ENCODE data around the gene CLASRP. TPM values are rescaled to one million over a fixed set of nuclear protein-coding genes. Genes with fewer than 3 reads are reported as not detected.

Gene CLASRP
- total RNA-seq, 2 donors from 2014 or later: 53.5 to 82.6 TPM

DNA sequence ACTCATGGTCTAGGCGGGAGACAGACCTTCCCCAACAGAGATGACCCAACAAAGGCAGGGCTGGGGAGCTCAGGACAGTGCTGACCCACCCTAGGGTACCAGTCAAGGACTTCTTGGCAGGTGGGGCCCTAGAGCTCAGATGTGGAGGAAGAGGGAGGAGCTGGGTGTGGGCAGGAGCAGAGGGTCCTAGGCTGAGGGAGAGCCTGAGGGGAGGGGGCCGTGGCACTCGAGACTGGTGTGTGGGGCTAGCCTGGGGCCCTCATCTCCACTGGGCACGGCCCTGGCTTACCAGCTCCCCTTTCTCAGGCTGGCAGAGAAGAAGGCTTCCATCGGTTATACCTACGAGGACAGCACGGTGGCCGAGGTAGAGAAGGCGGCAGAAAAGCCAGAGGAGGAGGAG lies 18.6 kb downstream of the CLASRP start:
- DNase-seq: no peak
- no peaks in the 10 kb centered on the region for H3K27me3 ChIP-seq
- H3K4me3 ChIP-seq: no peak overlapping the region
- H3K4me1 ChIP-seq: no peaks in the 10 kb centered on the region
- intact Hi-C loops (cut with DNase I): no loop called here
- H3K9me3 ChIP-seq: no peaks in the 10 kb centered on the region
- no peak overlapping the region for H3K9ac ChIP-seq (ENCODE audit: low read depth in 2 of 2, low read length in 2 of 2)
- peaks cover 41% of the 10 kb centered on the region for H3K36me3 ChIP-seq
- no peak overlapping the region for H3K27ac ChIP-seq
- TF ChIP-seq, protein P1, sequence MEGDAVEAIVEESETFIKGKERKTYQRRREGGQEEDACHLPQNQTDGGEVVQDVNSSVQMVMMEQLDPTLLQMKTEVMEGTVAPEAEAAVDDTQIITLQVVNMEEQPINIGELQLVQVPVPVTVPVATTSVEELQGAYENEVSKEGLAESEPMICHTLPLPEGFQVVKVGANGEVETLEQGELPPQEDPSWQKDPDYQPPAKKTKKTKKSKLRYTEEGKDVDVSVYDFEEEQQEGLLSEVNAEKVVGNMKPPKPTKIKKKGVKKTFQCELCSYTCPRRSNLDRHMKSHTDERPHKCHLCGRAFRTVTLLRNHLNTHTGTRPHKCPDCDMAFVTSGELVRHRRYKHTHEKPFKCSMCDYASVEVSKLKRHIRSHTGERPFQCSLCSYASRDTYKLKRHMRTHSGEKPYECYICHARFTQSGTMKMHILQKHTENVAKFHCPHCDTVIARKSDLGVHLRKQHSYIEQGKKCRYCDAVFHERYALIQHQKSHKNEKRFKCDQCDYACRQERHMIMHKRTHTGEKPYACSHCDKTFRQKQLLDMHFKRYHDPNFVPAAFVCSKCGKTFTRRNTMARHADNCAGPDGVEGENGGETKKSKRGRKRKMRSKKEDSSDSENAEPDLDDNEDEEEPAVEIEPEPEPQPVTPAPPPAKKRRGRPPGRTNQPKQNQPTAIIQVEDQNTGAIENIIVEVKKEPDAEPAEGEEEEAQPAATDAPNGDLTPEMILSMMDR (IDR thresholded peaks at IDR 0.05): no peak

DNA sequence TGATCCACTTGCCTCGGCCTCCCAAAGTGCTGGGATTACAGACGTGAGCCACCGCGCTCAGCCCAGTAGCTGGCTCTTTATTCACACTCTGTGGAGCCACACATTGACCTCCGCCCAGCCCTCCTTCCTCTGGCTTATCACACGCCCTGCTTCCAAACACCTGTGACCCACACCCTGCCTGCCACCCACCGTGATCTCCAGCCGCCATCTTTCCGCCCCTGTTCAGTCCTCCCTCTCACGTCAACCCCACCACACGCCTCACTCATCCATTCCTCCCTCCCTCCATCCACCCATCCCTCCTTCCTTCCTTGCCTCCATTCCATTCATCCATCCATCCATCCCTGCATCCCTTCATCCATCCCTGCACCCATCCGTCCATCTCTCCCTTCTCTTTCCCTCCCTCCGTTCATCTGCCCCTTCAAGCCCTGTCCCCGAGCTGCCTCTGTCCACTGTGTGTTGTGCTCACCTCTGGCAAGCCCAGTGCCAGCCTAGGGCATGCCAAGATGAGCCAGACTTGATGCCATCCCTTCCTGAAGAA lies 19.8 kb downstream of the CLASRP start:
- Histone ChIP-seq H3K27me3 (no peaks in the 10 kb centered on the region), H3K27ac (no peak overlapping the region), H3K4me1 (no peaks in the 10 kb centered on the region), H3K36me3 (peaks cover 39% of the 10 kb centered on the region), H3K9ac (ENCODE audit: low read depth in 2 of 2, low read length in 2 of 2) (no peak overlapping the region), H3K4me3 (no peak overlapping the region), H3K9me3 (no peaks in the 10 kb centered on the region)
- DNase-seq: no peak
- intact Hi-C loops (cut with DNase I): loop anchor here (1.0 kb wide), 1 partner anchor 69 kb away; no protein-coding TSS in a partner anchor
- TF ChIP-seq, protein P1 (IDR thresholded peaks at IDR 0.05): no peak

DNA sequence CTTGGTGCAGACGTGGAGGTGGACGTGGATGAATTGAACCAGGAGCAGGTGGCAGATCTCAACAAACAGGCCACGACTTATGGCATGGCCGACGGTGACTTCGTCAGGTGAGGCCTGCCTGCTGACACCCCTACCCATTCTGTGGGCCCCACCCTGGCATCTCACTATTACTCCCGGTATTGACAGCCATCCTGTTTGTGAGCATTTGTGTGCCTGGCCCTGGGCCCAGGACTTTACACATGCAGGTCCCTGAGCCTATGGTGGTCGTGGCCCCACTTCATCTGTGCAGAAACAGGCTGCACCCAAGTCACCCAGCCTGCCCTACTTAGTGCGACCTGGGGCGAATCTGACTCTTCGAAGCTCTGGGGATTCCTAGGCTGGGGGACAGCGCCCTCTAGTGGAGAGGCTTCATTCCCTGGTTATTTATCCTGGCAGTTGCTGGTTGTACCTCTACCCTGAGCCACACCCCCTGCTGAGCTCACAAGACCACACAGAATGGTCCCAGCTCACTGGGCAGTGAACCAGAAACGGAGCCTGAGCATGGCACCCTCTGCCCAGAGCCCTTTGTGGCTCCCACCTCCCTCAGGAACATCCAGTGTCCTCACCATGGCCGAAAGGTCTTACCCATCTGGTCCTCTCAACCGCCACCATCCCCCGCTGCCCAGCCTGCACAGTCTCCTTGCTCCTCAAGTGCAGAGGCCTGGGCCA lies 20.6 kb downstream of the CLASRP start:
- DNase-seq: peak; percentile 89
- Histone ChIP-seq H3K4me1 (no peaks in the 10 kb centered on the region), H3K9me3 (no peaks in the 10 kb centered on the region), H3K27ac (no peak overlapping the region), H3K4me3 (no peak overlapping the region), H3K36me3 (peaks cover 34% of the 10 kb centered on the region), H3K27me3 (no peaks in the 10 kb centered on the region), H3K9ac (ENCODE audit: low read depth in 2 of 2, low read length in 2 of 2) (no peak overlapping the region)
- intact Hi-C loops (cut with DNase I): loop anchor here (1.0 kb wide), 1 partner anchor 70 kb away; no protein-coding TSS in a partner anchor
- TF ChIP-seq, protein P1 (IDR thresholded peaks at IDR 0.05): peak; percentile 95

DNA sequence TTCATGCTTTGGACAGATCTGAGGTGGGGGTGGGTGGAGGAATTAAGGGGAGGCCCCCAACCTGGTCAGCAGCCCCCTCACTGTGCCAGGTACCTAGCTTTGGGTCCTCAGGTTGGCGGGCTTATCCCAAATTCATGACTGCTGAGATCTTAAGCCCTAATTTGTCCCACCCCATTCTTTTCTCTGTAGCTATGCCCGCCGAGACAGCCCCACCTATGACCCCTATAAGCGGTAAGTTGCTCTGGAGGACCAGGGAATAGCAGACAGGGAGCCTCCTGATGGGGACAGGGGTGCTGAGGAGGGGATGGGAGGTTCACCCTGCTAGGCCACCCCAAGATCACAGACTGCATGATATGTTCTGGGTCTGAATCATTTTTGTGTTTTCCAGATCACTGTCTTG lies 23.1 kb downstream of the CLASRP start:
- Histone ChIP-seq H3K27me3 (no peaks in the 10 kb centered on the region), H3K9ac (ENCODE audit: low read depth in 2 of 2, low read length in 2 of 2) (no peak overlapping the region), H3K36me3 (peaks cover 28% of the 10 kb centered on the region), H3K4me1 (no peaks in the 10 kb centered on the region), H3K9me3 (no peaks in the 10 kb centered on the region), H3K27ac (no peak overlapping the region), H3K4me3 (no peak overlapping the region)
- TF ChIP-seq, protein P1 (IDR thresholded peaks at IDR 0.05): no peak
- DNase-seq: no peak
- intact Hi-C loops (cut with DNase I): no loop called here

DNA sequence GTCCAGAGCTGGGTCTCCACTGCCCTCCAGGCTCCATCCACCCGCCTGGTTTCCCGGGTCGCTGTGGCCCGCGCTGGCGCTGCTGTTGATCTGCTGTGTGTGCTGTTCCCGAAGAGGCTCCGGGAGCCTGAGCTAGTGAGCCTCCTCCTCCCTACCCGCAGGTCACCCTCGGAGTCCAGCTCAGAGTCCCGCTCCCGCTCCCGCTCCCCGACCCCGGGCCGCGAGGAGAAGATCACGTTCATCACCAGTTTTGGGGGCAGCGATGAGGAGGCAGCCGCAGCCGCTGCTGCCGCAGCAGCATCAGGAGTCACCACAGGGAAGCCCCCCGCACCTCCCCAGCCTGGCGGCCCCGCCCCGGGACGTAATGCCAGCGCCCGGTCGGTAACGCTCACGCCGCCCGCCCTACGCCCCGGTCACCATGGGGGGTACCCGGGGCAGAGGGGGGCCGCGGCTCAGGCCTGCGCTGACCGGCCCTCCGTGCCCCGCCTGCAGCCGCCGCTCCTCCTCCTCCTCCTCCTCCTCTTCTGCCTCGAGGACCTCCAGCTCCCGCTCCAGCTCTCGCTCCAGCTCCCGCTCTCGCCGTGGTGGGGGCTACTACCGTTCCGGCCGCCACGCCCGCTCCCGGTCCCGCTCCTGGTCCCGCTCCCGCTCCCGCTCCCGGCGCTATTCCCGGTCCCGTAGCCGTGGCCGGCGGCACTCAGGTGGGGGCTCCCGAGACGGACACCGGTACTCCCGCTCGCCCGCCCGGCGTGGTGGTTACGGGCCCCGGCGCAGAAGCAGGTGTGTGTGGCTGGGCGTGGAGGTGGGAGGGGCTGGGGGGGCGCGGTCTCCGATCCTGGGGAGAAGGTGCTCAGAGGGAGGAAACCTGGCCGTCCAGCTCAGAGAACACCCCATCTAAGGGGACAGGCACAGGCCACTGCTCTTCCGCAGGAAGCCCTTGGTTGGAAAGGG lies 25.3 kb downstream of the CLASRP start:
- no peak overlapping the region for H3K9ac ChIP-seq (ENCODE audit: low read depth in 2 of 2, low read length in 2 of 2)
- intact Hi-C loops (cut with DNase I): no loop called here
- H3K9me3 ChIP-seq: no peaks in the 10 kb centered on the region
- no peaks in the 10 kb centered on the region for H3K4me1 ChIP-seq
- H3K36me3 ChIP-seq: peaks cover 18% of the 10 kb centered on the region
- H3K27ac ChIP-seq: no peak overlapping the region
- TF ChIP-seq, protein P1 (IDR thresholded peaks at IDR 0.05): no peak
- no peaks in the 10 kb centered on the region for H3K27me3 ChIP-seq
- no peak for DNase-seq
- no peak overlapping the region for H3K4me3 ChIP-seq
